Osteoblast (primary cell): Measurements from ENCODE around the gene ACIN1. TPM values are rescaled to one million over a fixed set of nuclear protein-coding genes. Genes with fewer than 3 reads are reported as not detected.

Experiments used
- DNase-seq: peaks from one replicate; pipeline ENCODE4 v3.0.0; 2011; ENCODE audit warnings: low spot score, mixed read lengths; ENCODE audit not compliant: insufficient read length; ENCODE audit errors: missing footprints
- H2AFZ ChIP-seq: 2 replicates; pipeline ENCODE4 v1.6.0; 2011; ENCODE audit warnings: mild to moderate bottlenecking, low read length
- H3K27ac ChIP-seq: 2 replicates; pipeline ENCODE4 v1.5.1; 2011; ENCODE audit warnings: mild to moderate bottlenecking, low read depth, low read length, moderate library complexity
- H3K27me3 ChIP-seq: 2 replicates; pipeline ENCODE4 v1.6.0; 2012; ENCODE audit warnings: mild to moderate bottlenecking, control low read depth, inconsistent platforms, low read length, moderate library complexity; ENCODE audit not compliant: insufficient read depth
- H3K36me3 ChIP-seq: 2 replicates; pipeline ENCODE4 v1.5.1; 2011; ENCODE audit warnings: mild to moderate bottlenecking, low read length, control low read depth, moderate library complexity; ENCODE audit not compliant: insufficient read depth
- H3K4me1 ChIP-seq: 2 replicates; pipeline ENCODE4 v1.5.1; 2011; ENCODE audit warnings: mild to moderate bottlenecking, low read length, control low read depth, moderate library complexity; ENCODE audit not compliant: insufficient read depth
- H3K4me2 ChIP-seq: 2 replicates; pipeline ENCODE4 v1.6.0; 2011; ENCODE audit warnings: mild to moderate bottlenecking, low read length; ENCODE audit not compliant: insufficient read depth
- H3K4me3 ChIP-seq: fragments of 200-600 bp; sonication (generic); 3 replicates; pipeline ENCODE4 v1.5.1; 2012; ENCODE audit warnings: mild to moderate bottlenecking, low read length, inconsistent platforms; ENCODE audit not compliant: insufficient read depth
- H3K79me2 ChIP-seq: 2 replicates; pipeline ENCODE4 v1.6.0; 2012; ENCODE audit warnings: mild to moderate bottlenecking, low read length, control low read depth, inconsistent platforms; ENCODE audit not compliant: insufficient read depth
- H3K9me3 ChIP-seq: 2 replicates; pipeline ENCODE4 v1.5.1; 2011; ENCODE audit warnings: low read depth, low read length, control low read depth
- H4K20me1 ChIP-seq: 2 replicates; pipeline ENCODE4 v1.6.0; 2012; ENCODE audit warnings: mild to moderate bottlenecking, low read length, control low read depth; ENCODE audit not compliant: insufficient read depth
- total RNA-seq: library from RNA; depleted of rRNA; stranded (reverse); fragments of >200 nt; gene quantifications from 2 replicates; pipeline ENCODE4 v1.2.3, GENCODE V29; 2012
- TF ChIP-seq, protein P1 (sequence below): IDR thresholded peaks from 2 replicates; pipeline ENCODE4 v1.5.1; 2011; ENCODE audit warnings: mild to moderate bottlenecking, low read depth, low read length, moderate library complexity; ENCODE audit errors: extremely low read depth

Gene ACIN1
- total RNA-seq, 1 donor, result 90.5 TPM

DNA sequence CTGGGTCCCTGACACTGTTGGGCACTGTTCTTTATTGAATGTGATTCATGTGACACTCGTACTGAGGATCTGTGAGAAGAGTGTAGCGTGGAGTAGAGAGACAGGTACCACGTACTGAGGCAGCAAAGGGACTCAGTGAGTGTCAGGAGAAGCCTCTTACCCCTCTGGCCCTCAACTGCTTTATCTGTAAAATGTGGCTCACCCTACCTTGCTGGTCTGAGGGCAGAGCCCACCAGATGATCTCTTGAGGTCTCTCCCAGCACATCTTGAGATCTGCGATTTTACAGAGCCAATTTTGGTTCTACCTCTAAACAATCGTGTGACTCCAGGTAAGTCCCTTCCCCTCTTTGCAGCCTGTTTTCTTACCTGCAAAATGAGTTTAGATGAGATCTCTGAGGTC lies 21.0 kb upstream of the ACIN1 start:
- no peaks in the 10 kb centered on the region for H3K36me3 ChIP-seq

DNA sequence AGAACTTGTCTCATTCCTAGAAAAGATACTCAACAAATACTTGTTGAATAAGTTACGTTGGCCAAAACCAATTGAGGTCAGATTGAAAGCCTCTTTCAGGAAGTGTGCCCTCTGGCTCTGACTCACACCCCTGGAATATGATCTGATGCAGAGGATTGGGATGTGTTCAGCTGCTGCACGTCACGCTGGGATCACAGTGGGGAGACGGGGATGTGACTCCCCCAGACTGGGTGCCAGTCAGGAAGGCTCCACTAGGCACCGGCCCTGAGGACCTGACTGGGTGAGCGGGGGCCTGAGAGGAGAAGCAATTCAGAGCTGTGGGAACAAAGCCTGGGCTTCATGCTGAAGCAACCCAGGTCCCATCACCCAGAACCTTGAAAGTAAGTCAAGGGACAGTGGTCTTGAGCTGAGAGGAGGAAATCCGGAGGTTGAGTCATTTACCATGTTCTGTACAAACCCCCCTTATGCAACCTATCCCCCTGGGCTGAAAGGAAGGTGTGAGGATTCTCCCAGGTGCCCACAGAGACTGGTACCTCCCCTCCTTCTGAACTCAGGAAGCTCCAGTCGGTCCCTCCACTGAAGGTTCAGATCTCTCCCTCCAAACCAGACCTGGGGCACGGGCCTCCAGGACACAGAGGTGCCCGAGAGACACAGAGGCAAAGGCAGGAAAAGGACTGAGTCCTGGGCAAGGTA lies 20.2 kb upstream of the ACIN1 start:
- DNase-seq, result peak; percentile 98
- TF ChIP-seq, protein P1, sequence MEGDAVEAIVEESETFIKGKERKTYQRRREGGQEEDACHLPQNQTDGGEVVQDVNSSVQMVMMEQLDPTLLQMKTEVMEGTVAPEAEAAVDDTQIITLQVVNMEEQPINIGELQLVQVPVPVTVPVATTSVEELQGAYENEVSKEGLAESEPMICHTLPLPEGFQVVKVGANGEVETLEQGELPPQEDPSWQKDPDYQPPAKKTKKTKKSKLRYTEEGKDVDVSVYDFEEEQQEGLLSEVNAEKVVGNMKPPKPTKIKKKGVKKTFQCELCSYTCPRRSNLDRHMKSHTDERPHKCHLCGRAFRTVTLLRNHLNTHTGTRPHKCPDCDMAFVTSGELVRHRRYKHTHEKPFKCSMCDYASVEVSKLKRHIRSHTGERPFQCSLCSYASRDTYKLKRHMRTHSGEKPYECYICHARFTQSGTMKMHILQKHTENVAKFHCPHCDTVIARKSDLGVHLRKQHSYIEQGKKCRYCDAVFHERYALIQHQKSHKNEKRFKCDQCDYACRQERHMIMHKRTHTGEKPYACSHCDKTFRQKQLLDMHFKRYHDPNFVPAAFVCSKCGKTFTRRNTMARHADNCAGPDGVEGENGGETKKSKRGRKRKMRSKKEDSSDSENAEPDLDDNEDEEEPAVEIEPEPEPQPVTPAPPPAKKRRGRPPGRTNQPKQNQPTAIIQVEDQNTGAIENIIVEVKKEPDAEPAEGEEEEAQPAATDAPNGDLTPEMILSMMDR, result no peak
- Histone ChIP-seq H3K4me3 (peak overlapping the region; percentile 27), H3K79me2 (no peaks in the 10 kb centered on the region), H4K20me1 (no peaks in the 10 kb centered on the region), H3K27ac (peak overlapping the region; percentile 92), H3K4me1 (peaks cover 34% of the 10 kb centered on the region), H3K9me3 (no peaks in the 10 kb centered on the region), H2AFZ (peak overlapping the region; percentile 17), H3K36me3 (no peaks in the 10 kb centered on the region), H3K4me2 (peak overlapping the region; percentile 66), H3K27me3 (no peaks in the 10 kb centered on the region)

More for the DNA sequence above, 21.0 kb upstream of the ACIN1 start:
- no peaks in the 10 kb centered on the region for H4K20me1 ChIP-seq
- H3K9me3 ChIP-seq, result no peaks in the 10 kb centered on the region
- H3K4me1 ChIP-seq, result peaks cover 34% of the 10 kb centered on the region
- no peak overlapping the region for H3K4me2 ChIP-seq
- TF ChIP-seq, protein P1, result no peak
- H3K79me2 ChIP-seq, result no peaks in the 10 kb centered on the region
- no peak overlapping the region for H2AFZ ChIP-seq
- no peak overlapping the region for H3K4me3 ChIP-seq
- no peaks in the 10 kb centered on the region for H3K27me3 ChIP-seq
- DNase-seq, result no peak
- peak overlapping the region; percentile 92 for H3K27ac ChIP-seq

DNA sequence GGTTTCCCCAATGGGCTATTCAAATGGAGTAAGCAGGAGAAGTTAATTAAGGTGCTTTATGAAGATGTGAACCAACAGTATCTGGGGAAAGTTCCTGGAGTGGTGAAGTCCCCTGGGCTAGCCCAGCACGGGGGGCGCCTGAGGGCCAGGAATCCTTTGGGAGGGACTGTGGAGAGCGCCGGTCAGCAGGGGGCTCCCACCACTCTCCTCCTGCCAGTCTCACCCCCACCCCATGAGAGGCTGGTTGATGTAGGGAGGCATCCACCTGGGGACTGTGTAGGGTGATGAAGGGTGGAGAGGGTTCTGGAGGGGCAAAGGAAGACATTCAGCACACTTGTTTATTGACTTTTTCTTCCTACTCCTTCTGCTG lies 19.7 kb upstream of the ACIN1 start:
- DNase-seq, result no peak
- peak overlapping the region; percentile 36 for H3K4me3 ChIP-seq
- TF ChIP-seq, protein P1, result no peak
- no peak overlapping the region for H2AFZ ChIP-seq
- H3K36me3 ChIP-seq, result no peaks in the 10 kb centered on the region
- H3K27ac ChIP-seq, result peak overlapping the region; percentile 92
- H3K4me1 ChIP-seq, result peaks cover 34% of the 10 kb centered on the region
- H3K9me3 ChIP-seq, result no peaks in the 10 kb centered on the region
- peak overlapping the region; percentile 66 for H3K4me2 ChIP-seq
- H3K79me2 ChIP-seq, result no peaks in the 10 kb centered on the region
- H3K27me3 ChIP-seq, result no peaks in the 10 kb centered on the region
- no peaks in the 10 kb centered on the region for H4K20me1 ChIP-seq

DNA sequence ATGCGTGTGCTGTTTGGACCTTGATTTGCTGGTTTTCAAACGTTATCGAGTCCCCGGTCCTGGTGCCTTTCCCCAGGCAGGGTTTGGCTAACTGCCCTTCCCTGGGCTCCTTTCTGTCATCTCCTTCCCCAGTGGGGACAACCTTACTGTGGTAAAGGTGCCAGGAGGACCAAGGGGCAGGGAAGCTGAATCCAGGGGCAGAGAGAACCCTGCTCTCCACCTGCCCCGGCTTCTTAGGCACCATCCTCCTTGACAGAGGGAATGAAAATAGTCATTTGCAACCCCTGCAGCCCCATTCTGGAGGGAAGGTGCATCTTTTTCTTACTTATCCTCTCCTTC lies 19.2 kb upstream of the ACIN1 start:
- peak overlapping the region; percentile 83 for H2AFZ ChIP-seq
- no peaks in the 10 kb centered on the region for H3K79me2 ChIP-seq
- H3K9me3 ChIP-seq, result no peaks in the 10 kb centered on the region
- no peak overlapping the region for H3K4me3 ChIP-seq
- H3K27ac ChIP-seq, result peak overlapping the region; percentile 92
- peaks cover 34% of the 10 kb centered on the region for H3K4me1 ChIP-seq
- H4K20me1 ChIP-seq, result no peaks in the 10 kb centered on the region
- H3K27me3 ChIP-seq, result no peaks in the 10 kb centered on the region
- H3K36me3 ChIP-seq, result no peaks in the 10 kb centered on the region
- peak; percentile 65 for DNase-seq
- TF ChIP-seq, protein P1, result no peak
- peak overlapping the region; percentile 66 for H3K4me2 ChIP-seq
